Right lobe of liver (tissue), 6 donors: ENCODE results near the gene OTOP3. TPM values are rescaled to one million over a fixed set of nuclear protein-coding genes. Genes with fewer than 3 reads are reported as not detected.

Source experiments
- ATAC-seq, 4 donors: fragments of 200-7000 bp; cut with Tn5 transposase; one replicate each; pipeline ENCODE4 v1.9.1; 2020; ENCODE audit warnings: mild to moderate bottlenecking in 4 of 4, moderate library complexity in 4 of 4
- DNase-seq, 3 donors: peaks; one replicate each; pipeline ENCODE4 v3.0.0-alpha.2; 2020
- H3K27ac ChIP-seq, 3 donors: fragments of 200-600 bp; one replicate each; pipeline ENCODE4 v1.8.0; 2022
- H3K27me3 ChIP-seq, 2 donors: fragments of 200-600 bp; one replicate each; pipeline ENCODE4 v1.8.0; 2022
- H3K36me3 ChIP-seq, 4 donors: fragments of 200-600 bp; sonication (generic) in 1 of 4; one replicate each; pipeline versions ENCODE4 v1.5.1 to v1.8.0; 2017 to 2022; ENCODE audit warnings: control low read depth in 1 of 4
- H3K4me1 ChIP-seq, 4 donors: fragments of 200-600 bp; sonication (generic) in 1 of 4; one replicate each; pipeline versions ENCODE4 v1.5.1 to v1.8.0; 2017 to 2022; ENCODE audit warnings: control low read depth in 1 of 4
- H3K4me3 ChIP-seq, 3 donors: fragments of 200-600 bp; one replicate each; pipeline ENCODE4 v1.8.0; 2022
- H3K9me3 ChIP-seq, 4 donors: fragments of 200-600 bp; sonication (generic) in 1 of 4; one replicate each; pipeline versions ENCODE4 v1.5.1 to v1.8.0; 2017 to 2022; ENCODE audit warnings: control low read depth in 1 of 4
- CTCF ChIP-seq, 4 donors: fragments of 200-600 bp in 3 of 4; fragments of 450-650 bp in 1 of 4; IDR thresholded peaks; one replicate each; pipeline versions ENCODE4 v1.5.1 to v1.8.0; 2016 to 2022; ENCODE audit warnings: antibody characterized with exemption in 4 of 4, mild to moderate bottlenecking in 2 of 4
- POLR2A ChIP-seq: fragments of 450-650 bp; IDR thresholded peaks from one replicate; pipeline ENCODE4 v1.6.1; 2017; ENCODE audit warnings: antibody characterized with exemption, mild to moderate bottlenecking
- WGBS: methylation state at CpG from one replicate; pipeline ENCODE4 v1.1.6; 2018; ENCODE audit warnings: low coverage, low lambda C conversion rate; ENCODE audit not compliant: insufficient coverage; ENCODE audit errors: missing lambda C conversion rate; 5-methylcytosine and 5-hydroxymethylcytosine counted together
- intact Hi-C, 2 donors: fragments of 100-400 bp; cut with DNase I; formaldehyde crosslinking; loops; one replicate each; pipeline versions ENCODE4 v1.11.2 to v1.14.1; 2022
- total RNA-seq, 6 experiments: library from RNA; depleted of rRNA in 2 of 6; stranded (reverse); fragments of >200 nt in 2 of 6; fragmentation: NEBNext Ultra II Directional in 3 of 6; extraction: Animal tissue kit (Norgen Biotek cat#: 25700) in 3 of 6; gene quantifications; one replicate each; pipeline versions ENCODE4 v1.1.0 to v1.2.4, GENCODE V29; 2016 to 2023
- donor health status: DM: no; HTN: yes; CAD: no.
- donor health status: DM: no; HTN: no; CAD: no.
- donor health status: DM: no; HTN: no; CAD: no.
- donor health status: DM: no; HTN: yes; CAD: no.
- donor health status: DM: no; HTN: yes; CAD: no.

The OTOP3 gene
- total RNA-seq, 6 experiments from 2014 or later = not detected

DNA sequence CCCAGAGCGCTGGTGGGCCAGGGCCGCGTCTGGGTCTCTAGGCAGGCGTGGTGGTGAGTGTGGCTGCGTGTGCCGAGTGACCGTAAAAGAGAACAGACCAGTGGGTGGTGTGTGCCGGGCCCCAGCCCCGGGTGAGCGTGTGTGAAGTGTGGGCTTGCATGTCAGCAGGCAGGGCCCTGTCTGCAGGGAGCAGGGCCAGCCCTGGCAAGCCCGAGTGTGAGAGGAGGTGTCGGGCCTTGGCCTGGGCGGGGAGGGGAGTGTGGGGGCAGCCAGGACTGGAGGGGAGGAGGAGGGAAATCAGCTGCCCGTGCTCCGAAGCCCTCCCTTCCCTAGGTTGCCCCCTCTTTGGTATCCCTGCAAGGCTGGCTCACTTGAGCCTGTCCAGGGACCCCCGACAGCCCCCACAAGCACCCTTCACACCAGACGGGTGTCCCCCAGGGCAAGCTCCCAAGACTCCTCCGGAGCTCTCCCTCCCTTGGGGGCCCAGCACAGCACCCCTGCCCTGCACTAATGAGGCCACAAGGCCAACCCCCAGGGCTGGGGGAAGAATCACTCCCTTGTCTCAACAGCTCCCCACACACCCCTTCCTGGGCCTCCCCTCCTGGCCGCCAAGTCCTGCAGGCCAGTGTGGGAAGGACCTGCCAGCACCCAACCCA lies 14.5 kb upstream of the OTOP3 start:
- TF ChIP-seq POLR2A (no peak), CTCF (IDR thresholded peaks at IDR 0.05) (no peak)
- peaks cover 0 to 12% (median 4%) of the 10 kb centered on the region in 4 donors for H3K4me1 ChIP-seq
- no peaks in the 10 kb centered on the region for H3K36me3 ChIP-seq
- no peak overlapping the region for H3K27ac ChIP-seq
- H3K4me3 ChIP-seq = no peak overlapping the region
- WGBS = 0% methylated on average over 1 of the region's 19 CpGs
- intact Hi-C loops = loop anchor here in 1 of 2 donors (5.0 kb wide), 1 partner anchor 36 kb away; no protein-coding TSS in a partner anchor
- no peaks in the 10 kb centered on the region for H3K9me3 ChIP-seq
- H3K27me3 ChIP-seq = peaks cover 0 to 22% of the 10 kb centered on the region in 2 donors
- ATAC-seq = no peak
- no peak for DNase-seq

DNA sequence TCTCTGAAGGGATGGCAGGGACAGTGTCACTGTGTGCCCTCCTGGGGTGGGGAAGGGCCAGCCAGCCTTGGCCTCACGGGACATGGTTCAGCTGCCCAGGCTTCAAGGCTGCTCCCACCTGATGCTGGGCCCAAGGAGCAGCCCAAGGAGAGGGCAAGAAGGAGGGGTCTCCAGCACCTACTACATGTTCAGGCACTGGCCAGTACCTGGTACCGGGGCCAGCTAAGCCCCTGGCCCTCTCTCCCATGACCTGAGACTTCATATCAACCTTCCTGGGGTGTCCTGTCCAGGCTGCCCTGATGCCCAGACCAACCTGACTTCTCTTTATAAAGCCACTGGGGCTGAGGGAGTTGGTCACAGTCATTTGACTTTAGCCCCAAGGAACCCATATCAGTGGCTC lies 13.9 kb upstream of the OTOP3 start:
- intact Hi-C loops = loop anchor here in 1 of 2 donors (5.0 kb wide), 1 partner anchor 36 kb away; no protein-coding TSS in a partner anchor
- H3K27me3 ChIP-seq = peaks cover 0 to 22% of the 10 kb centered on the region in 2 donors

DNA sequence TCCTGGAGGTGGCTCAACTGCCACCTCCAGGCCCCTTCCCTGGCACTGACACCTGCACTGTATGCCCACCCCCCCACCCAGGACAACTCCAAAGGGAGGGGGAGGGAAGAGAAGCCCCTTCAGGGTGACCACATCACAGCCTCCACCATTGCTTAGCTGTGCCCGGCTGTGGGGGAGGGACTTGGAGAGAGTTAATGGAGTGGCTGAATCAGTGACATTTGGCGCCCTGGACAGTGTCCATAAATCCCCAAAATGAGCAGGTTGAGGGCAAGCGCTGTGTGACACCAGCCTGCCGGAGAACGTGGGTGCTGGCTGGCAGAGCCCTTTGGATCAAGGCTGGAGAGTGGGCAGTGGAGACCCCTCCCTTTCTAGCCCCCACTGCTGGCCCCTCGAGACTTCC lies 13.5 kb upstream of the OTOP3 start:
- 41% methylated on average over 4 of the region's 6 CpGs for WGBS
- TF ChIP-seq POLR2A = no peak
- no peak for TF ChIP-seq CTCF (IDR thresholded peaks at IDR 0.05)
- ATAC-seq (no peak), DNase-seq (no peak)
- intact Hi-C loops = loop anchor here in 1 of 2 donors (5.0 kb wide), 1 partner anchor 35 kb away; no protein-coding TSS in a partner anchor
- Histone ChIP-seq H3K27ac (no peak overlapping the region), H3K4me1 (peaks cover 0 to 12% (median 4%) of the 10 kb centered on the region in 4 donors), H3K27me3 (peaks cover 0 to 22% of the 10 kb centered on the region in 2 donors), H3K4me3 (no peak overlapping the region), H3K36me3 (no peaks in the 10 kb centered on the region), H3K9me3 (no peaks in the 10 kb centered on the region)

More for the DNA sequence above, 13.9 kb upstream of the OTOP3 start:
- TF ChIP-seq POLR2A (no peak), CTCF (IDR thresholded peaks at IDR 0.05) (no peak)
- ATAC-seq (no peak), DNase-seq (no peak)
- H3K36me3 ChIP-seq = no peaks in the 10 kb centered on the region
- H3K9me3 ChIP-seq = no peaks in the 10 kb centered on the region
- no CpG with 5 or more reads among the region's 2 CpGs for WGBS
- peaks cover 0 to 12% (median 4%) of the 10 kb centered on the region in 4 donors for H3K4me1 ChIP-seq
- H3K27ac ChIP-seq = no peak overlapping the region
- no peak overlapping the region for H3K4me3 ChIP-seq

- H3K9me3 ChIP-seq = no peaks in the 10 kb centered on the region
- no peak within 1 kb of the TSS for H3K27ac ChIP-seq
- TF ChIP-seq CTCF (IDR thresholded peaks at IDR 0.05) (no peak), POLR2A (no peak)
- no peaks in the 10 kb centered on the region for H3K36me3 ChIP-seq
- ATAC-seq = peak; percentile 2 to 26 (median 14)
- peaks cover 0 to 22% of the 10 kb centered on the region in 2 donors for H3K27me3 ChIP-seq
- no peak for DNase-seq
- intact Hi-C loops = loop anchor here in 1 of 2 donors (5.0 kb wide), 1 partner anchor 34 kb away; no protein-coding TSS in a partner anchor
- peaks cover 0 to 12% (median 4%) of the 10 kb centered on the region in 4 donors for H3K4me1 ChIP-seq
- no peak within 1 kb of the TSS for H3K4me3 ChIP-seq
- WGBS = under 1% methylated on average over 18 of the region's 57 CpGs
These were observed 12.8 kb upstream of the OTOP3 start, which contains the start of gene USH1G for GRCh38 chr17:74922694-74923537. TSS of gene USH1G (minus strand) at chr17:74923255. CDS start at chr17:74923073, 182 bp downstream.
